ENCODE results near the gene SPAG9.

GRCh38 chr17:50949989-50950877 lies 170.4 kb downstream of the SPAG9 start:
- peak; percentile 92 for TF ChIP-seq CTCF (IDR thresholded peaks at IDR 0.05; ENCODE audit: low read length)
- TF ChIP-seq EZH2 (optimal IDR thresholded peaks at IDR 0.05; ENCODE audit: low read depth, low read length): no peak
- TF ChIP-seq EZH2phosphoT487 (IDR thresholded peaks at IDR 0.05; ENCODE audit: low read length): no peak

All from MM.1S (cell line).